Stimulated activated CD4-positive, alpha-beta T cell treated with anti-CD3 and anti-CD28 coated beads, Interleukin-15, amount 100 ng/mL, for 1 hour (primary cell): ENCODE data around the gene FALEC.

ENCODE experiments used
- DNase-seq, 2 donors: peaks; one replicate each; pipeline ENCODE4 v3.0.0-alpha.2; 2020; ENCODE audit warnings: low read depth in 1 of 2, low spot score in 1 of 2

Gene FALEC

DNA sequence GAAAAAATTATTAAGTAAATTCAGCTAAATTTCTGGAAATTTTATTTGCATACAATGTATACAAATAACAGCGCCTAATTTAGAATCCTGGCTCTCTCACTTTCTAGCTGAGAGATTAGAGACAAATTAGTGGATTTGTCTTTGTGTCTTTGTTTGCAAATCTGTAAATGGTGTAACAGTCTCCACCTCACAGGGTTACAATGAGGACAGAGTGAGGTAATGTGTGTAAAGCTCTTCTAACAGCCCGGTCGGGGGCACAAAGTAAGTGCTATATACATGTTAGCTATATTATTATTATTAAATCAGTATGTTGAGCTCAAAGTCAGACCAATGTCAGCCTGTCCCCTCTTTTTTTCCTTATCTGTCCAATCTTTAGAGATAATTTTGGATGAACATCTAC, 28.7 kb downstream of the FALEC start:
- no peak for DNase-seq

DNA sequence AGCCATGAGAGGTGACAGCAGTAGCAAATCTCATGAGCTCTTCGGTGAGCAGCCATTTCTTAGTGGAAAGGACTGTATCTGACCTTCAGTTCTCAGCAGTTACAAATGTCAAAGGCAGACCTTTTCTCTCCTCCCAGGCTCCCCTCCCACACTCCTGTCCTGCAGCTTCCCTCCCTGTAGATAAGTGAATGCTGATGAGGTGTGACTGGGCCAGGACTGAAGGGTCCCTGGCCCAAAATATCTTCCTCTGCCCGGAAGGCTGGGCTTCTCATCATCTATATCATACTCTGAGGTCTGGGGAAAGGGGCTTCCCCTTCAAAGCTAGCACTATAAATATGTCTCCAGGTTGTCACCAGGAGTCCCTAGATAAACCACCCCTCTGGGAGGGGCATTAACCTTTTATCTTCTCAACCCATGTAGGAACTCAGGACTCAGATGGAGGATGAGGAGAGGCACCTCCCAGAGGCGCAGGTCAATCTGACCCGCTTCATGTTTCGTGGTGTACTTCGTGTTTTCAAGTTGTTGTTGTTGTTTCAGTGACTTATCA, 30.0 kb downstream of the FALEC start:
- no peak for DNase-seq

DNA sequence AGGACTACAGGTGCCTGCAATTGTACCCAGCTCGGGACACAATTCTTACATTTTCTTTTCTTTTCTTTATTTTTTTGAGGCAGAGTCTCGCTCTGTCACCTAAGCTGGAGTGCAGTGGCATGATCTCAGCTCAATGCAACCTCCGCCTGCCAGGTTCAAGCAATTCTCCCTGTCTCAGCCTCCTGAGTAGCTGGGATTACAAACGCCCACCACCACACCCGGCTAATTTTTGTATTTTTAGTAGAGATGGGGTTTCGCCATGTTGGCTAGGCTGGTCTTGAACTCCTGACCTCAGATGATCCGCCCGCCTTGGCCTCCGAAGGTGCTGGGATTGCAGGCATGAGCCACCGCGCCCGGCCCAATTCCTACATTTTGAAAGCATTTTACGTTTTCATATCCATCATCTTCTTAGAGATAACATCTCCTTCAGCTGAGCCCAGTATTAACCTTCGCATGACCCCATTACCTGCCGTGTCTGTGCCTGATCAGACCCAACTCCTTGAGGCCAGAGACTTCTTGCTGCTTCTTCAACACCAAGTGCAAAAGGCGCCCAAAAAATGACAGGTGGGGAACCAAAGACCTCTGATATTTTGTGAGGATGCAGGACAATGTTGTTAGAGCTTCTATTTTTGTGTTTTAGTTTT, 30.9 kb downstream of the FALEC start:
- no peak for DNase-seq

DNA sequence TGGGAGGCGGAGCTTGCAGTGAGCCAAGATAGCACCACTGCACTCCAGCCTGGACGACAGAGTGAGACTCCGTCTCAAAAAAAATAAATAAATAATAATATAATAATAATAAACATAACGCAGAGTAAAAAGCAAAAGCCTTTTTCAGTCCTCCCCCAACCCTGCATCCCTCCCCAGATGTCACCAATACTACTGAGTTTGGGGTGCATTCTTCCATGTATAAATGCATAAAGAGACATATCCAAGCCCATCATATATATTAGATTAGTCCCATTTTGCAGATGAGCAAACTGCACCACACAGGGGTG, 32.7 kb downstream of the FALEC start:
- DNase-seq: no peak

DNA sequence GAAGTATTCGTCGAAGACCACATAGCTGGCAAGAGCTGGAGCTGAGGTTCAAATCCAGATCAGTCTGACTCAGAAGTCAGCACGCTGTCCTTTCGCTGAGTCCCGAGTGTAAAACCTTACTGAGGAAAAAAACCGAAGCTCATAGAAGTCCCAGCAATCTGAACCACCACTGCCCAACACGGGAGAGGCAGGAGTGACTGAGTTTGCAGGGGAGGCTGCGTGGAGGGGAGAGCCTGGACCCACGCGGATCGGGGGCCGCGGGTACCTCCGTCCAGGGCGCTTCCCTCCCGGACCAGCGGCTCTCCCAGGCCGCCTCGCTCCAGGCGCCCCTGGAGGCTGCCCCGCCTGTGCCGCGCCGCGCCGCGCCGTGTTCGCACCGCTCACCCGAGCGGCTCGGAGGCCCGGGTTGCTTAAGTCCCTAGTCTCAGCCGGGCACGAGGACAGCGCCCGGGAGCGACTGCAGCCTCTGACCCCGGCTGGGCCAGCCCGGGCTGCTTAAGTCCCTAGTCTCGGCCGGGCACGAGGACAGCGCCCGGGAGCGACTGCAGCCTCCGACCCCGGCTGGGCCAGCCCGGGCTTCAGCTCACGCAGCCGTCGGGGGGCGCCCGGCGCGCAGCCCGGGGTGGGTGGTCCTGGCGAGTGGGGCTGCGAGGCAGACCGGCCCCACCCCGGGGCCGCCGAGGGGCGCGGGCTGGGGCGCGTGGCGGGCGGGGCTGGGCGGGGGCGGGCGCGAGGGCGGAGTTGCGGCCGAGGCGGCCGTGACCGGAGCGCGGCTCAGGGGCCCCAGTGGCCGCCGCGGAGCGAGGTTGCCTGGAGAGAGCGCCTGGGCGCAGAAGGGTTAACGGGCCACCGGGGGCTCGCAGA, 33.3 kb downstream of the FALEC start, which contains the start of gene ADAMTSL4:
Gene ADAMTSL4, plus strand, starts transcription at position 777 of the 864 bp plus-strand sequence. CDS start 2,881 bp downstream, outside the sequence.
- no peak for DNase-seq

DNA sequence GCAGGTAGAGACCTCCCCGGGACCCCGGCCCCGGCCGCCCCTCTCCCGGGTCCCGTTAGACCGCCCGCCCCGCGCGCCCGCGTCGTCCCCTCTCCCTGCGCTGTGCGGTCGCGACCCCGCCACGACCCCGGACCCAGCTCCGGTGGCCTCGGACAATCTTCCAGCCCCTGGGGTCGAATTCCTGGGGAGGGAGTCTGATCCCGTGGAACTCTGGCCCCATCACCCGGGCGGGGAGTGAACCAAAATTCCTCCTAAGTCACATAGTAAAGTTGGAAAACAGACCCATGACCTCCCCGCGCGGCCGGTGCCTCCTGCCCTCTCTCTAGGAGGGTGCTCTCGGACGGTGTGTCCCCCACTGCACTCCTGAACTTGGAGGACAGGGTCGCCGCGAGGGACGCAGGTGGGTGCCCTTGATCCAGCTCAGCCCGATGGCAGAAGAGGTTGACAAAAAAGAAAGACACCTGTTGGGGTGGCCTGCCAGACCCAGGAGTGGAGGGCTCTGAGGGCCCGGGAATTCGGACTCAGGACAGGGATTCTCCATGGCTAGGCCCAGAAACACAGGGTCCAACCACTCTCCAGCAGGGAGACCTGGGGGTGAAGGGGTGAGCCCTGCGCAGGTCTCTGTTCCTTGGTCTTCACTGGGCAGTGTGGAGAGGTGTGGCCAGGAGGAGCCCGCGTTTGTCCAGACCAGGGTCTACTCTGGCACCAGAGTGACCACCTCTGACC, 34.1 kb downstream of the FALEC start:
- no peak for DNase-seq

DNA sequence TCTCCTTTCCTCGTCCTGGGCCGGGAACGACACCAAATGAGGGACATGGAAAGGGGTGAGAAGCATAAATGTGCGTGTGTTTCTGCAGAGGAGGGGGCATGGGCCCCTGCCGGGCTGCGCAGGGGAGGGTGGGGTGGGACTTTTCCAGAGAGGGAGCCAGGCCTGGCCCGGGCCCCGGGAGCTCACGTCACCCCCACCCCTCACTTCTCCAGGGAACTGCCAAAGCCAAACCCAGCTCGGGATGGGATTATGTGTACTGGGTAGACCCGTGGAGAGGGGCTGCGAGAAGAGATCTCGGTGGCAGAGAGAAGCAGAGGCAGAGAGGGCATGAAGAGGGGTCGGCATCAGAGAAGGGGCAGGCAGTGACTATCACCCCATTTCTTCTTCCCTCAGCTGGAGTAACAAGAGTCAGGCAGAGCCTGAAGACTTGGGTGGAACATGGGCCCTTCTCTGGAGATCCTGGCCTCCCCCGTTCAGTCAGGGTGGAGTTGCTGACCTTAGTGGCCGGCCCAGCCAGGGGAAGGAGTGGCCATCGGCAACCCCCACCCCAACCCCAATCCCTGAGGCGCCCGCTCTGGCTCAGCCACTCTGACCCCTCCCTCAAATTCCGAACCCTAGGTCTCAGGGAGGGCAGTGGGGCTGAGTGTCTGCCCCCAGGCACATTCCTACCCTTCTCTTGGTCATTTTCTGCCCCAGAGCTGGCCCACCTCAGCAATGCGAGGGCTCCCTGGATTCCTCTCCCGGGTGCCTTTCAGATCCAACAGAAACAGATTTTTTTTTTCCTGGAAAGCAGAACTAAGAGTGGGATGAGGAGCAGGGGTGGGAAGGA, 34.9 kb downstream of the FALEC start:
- no peak for DNase-seq

DNA sequence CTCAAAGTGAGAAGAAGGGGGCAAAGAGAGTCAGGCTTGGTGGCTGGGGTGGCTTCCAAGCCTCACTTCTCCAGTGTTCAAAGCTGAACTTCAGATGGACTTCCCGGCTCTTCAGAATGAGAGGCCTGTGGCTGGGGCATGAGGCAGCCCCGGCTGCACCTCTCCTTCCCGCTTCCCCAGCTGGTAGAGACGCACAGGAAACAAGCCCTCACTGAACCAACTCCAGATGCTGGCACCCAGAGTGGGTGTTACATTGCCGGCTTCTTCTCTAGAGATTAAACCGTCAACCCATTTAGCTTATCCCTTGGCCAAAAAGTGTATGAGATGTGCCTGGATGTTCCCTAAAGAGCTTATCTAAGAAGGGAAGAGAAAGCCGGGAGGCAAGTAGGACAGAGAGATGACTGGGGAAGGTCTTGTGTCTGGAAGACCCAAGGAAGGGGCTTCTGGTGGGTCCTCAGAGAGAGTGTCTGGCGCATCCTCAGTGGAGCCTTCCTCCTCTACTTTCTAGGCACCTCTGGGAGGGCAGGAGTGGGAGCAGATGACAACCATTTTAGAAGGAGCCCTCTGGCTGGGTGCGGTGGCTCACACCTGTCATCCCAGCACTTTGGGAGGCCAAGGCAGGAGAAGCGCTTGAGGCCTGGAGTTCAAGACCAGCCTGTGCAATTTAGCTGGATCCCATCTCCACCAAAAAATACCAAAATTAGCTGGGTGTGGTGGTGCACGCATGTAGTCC, 35.7 kb downstream of the FALEC start:
- DNase-seq: no peak

DNA sequence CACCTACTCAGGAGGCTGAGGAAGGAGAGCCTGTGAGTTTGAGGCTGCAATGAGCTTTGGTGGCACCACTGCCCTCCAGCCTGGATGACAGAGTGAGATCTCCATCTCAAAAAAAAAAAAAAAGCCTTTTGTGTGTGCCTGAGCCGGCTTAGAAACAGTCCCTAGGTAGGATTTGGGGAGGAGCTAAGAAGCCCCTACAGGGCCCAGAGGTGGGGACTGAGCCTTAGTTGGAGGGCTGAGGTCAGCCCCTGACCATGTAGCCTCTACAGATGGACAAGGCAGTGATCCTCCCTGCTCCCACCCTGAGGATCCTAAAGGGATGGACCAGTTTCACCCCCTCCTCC, 36.2 kb downstream of the FALEC start:
- DNase-seq: no peak

DNA sequence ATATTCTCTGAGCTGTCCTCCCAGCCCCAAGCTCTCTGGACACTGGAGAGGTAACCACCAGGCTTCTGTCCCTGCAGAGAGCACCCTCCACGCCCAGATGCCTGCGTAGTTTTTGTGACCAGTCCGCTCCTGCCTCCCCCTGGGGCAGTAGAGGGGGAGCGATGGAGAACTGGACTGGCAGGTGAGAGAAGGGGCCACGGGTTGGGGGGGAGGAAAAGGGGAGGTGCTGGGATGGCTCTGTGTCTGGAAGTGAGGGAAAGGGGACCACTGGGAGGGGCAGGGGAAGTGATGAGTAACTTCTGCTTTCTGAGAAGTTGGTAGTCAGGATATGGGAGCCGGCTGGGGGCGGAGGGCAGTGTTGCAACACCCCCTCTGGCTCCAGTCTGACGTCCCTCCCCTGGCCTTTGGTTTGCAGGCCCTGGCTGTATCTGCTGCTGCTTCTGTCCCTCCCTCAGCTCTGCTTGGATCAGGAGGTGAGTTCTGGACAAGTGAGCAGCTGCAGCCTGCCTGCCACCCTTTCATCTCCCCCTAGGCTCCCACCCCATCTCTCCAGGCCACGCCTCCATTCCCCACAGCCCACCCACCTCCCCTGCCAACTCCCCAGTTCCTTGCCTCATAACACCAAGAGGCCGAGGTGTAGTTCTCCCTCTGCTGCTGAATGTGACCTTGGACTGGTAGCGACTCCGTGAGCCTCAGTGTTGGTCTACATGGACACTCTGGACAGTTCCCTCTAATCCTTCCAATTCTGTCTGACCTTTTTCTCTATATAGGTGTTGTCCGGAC, 36.8 kb downstream of the FALEC start:
- no peak for DNase-seq

DNA sequence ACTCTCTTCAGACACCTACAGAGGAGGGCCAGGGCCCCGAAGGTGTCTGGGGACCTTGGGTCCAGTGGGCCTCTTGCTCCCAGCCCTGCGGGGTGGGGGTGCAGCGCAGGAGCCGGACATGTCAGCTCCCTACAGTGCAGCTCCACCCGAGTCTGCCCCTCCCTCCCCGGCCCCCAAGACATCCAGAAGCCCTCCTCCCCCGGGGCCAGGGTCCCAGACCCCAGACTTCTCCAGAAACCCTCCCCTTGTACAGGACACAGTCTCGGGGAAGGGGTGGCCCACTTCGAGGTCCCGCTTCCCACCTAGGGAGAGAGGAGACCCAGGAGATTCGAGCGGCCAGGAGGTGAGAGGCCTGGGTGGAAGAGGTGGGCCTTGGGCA, 37.3 kb downstream of the FALEC start:
- no peak for DNase-seq

DNA sequence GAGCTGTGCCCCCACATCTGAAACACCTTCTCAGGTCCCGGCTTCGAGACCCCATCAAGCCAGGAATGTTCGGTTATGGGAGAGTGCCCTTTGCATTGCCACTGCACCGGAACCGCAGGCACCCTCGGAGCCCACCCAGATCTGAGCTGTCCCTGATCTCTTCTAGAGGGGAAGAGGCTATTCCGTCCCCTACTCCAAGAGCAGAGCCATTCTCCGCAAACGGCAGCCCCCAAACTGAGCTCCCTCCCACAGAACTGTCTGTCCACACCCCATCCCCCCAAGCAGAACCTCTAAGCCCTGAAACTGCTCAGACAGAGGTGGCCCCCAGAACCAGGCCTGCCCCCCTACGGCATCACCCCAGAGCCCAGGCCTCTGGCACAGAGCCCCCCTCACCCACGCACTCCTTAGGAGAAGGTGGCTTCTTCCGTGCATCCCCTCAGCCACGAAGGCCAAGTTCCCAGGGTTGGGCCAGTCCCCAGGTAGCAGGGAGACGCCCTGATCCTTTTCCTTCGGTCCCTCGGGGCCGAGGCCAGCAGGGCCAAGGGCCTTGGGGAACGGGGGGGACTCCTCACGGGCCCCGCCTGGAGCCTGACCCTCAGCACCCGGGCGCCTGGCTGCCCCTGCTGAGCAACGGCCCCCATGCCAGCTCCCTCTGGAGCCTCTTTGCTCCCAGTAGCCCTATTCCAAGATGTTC, 38.0 kb downstream of the FALEC start:
- no peak for DNase-seq

DNA sequence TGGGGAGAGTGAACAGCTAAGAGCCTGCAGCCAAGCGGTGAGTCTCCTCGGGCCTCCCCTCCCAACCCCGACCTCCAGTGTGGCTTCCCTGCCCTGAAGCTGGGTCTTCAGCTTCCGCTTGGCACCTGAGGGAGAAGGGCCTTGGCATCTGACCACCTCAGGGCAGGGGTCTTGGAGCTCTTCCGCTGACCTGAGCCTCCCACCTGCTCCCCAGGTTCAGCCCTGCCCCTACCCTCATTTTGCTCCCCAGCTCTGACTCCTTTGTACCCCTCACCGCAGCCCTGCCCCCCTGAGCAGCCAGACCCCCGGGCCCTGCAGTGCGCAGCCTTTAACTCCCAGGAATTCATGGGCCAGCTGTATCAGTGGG, 38.5 kb downstream of the FALEC start:
- DNase-seq: no peak

DNA sequence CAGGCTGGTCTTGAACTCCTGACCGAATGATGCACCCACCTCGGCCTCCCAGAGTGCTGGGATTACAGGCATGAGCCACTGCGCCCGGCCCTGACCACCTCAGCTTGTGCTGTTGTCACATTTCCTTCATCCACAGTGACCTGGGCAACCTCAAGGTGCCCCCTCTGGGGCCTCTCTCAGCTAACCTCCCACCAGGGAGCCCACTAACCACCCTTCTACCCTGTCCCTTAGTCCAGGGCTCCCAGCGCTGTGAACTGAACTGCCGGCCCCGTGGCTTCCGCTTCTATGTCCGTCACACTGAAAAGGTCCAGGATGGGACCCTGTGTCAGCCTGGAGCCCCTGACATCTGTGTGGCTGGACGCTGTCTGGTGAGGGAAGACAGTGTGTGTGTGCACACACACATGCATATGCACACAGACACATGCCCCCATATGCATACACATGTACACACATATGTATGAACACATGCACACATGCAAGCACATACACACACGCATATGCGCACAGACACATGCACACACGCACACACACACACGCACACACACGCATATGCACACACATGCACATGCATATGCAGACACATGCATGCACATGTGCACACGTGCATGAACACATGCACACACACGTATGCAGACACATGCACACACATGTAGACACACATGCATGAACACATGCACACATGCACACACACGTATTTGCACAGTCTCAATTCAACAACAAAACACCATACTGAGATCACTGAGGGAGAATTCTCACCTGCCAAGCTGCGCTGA, 39.8 kb downstream of the FALEC start:
- DNase-seq: no peak

DNA sequence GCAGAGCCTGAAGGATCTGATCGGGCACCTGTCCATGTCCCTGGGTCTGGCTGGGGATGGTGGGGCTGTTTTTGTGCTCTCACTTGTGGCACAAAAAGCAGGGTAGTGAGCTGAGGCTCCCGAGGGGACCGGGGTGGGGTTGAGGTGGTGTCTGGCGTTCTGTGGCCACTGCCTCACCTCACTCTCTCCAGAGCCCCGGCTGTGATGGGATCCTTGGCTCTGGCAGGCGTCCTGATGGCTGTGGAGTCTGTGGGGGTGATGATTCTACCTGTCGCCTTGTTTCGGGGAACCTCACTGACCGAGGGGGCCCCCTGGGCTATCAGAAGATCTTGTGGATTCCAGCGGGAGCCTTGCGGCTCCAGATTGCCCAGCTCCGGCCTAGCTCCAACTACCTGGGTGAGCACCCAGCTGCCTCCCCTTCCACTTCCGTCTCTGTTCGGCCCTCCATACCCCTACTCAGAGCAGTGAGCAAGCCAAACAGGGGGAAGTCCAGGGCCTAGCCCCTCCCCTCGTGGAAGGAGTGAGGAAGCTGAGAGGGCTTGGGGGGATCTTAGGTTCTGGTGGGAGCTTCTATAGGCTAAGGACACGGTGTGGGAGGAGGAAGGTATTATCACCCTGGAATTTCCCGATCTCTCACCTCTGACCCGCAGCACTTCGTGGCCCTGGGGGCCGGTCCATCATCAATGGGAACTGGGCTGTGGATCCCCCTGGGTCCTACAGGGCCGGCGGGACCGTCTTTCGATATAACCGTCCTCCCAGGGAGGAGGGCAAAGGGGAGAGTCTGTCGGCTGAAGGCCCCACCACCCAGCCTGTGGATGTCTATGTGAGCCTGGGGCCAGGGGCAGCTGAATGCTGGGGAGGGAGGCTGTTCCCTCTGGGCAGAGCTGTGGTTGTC, 40.7 kb downstream of the FALEC start:
- DNase-seq: no peak

DNA sequence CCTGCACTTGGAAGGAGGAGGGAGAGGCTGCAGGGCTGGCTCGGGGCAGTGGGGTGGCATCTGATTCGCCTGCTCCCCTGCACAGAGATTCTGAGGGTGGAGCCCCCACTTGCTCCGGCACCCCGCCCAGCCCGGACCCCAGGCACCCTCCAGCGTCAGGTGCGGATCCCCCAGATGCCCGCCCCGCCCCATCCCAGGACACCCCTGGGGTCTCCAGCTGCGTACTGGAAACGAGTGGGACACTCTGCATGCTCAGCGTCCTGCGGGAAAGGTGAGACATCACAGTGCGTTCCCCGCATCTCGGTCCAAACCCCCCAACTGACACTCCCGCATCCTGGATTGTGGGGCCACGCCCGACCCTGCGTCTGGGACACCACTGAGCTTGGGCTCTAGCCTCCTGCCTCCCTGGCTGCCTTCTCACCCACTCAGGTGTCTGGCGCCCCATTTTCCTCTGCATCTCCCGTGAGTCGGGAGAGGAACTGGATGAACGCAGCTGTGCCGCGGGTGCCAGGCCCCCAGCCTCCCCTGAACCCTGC, 41.6 kb downstream of the FALEC start:
- no peak for DNase-seq

DNA sequence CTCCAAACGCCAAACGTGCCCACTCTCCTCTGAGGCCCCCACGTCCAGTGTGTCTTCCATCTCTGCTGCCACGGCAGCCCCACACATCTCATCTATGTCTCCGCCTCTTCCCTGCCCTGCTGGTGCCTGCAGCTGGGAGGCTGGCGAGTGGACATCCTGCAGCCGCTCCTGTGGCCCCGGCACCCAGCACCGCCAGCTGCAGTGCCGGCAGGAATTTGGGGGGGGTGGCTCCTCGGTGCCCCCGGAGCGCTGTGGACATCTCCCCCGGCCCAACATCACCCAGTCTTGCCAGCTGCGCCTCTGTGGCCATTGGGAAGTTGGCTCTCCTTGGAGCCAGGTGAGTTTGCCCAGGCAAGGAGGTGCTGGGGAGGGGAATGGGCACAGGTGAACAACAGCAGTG, 42.3 kb downstream of the FALEC start:
- no peak for DNase-seq
